SK-N-SH treated with all-trans-retinoic acid at 6 μM for 48 hours (cell line): ENCODE data around the gene ABCA9.

Source experiments
- ATAC-seq: fragments of 200-7000 bp; cut with Tn5 transposase; 3 replicates; pipeline ENCODE4 v1.9.1; 2020; ENCODE audit warnings: mild to moderate bottlenecking, moderate library complexity
- BACH2 ChIP-seq: fragments of 250-450 bp; sonication (Bioruptor Pico); IDR thresholded peaks from 2 replicates; pipeline ENCODE4 v1.9.0; 2021; ENCODE audit warnings: mild to moderate bottlenecking, borderline replicate concordance
- CREB5 ChIP-seq: fragments of 250-450 bp; sonication (Bioruptor Pico); IDR thresholded peaks from 2 replicates; pipeline ENCODE4 v1.5.1; 2020; ENCODE audit warnings: low read depth, mild to moderate bottlenecking, moderate library complexity
- CSDC2 ChIP-seq: fragments of 250-450 bp; sonication (Bioruptor Pico); IDR thresholded peaks from 2 replicates; pipeline ENCODE4 v1.5.0; 2020; ENCODE audit warnings: mild to moderate bottlenecking, moderate library complexity
- CSRNP3 ChIP-seq: fragments of 250-450 bp; sonication (Bioruptor Pico); IDR thresholded peaks from 2 replicates; pipeline ENCODE4 v1.5.1; 2021; ENCODE audit warnings: mild to moderate bottlenecking, moderate library complexity
- GLIS3 ChIP-seq: fragments of 250-450 bp; sonication (Bioruptor Pico); IDR thresholded peaks from 2 replicates; pipeline ENCODE4 v1.5.0; 2020; ENCODE audit warnings: mild to moderate bottlenecking, moderate library complexity
- PATZ1 ChIP-seq: fragments of 250-450 bp; sonication (Bioruptor Pico); IDR thresholded peaks from 2 replicates; pipeline ENCODE4 v1.8.0; 2020; ENCODE audit warnings: mild to moderate bottlenecking, moderate library complexity, borderline replicate concordance
- POU6F1 ChIP-seq: fragments of 250-450 bp; sonication (Bioruptor Pico); IDR thresholded peaks from 2 replicates; pipeline ENCODE4 v1.8.0; 2021; ENCODE audit warnings: low read depth, mild to moderate bottlenecking, moderate library complexity, borderline replicate concordance
- PPARA ChIP-seq: fragments of 250-450 bp; sonication (Bioruptor Pico); IDR thresholded peaks from 2 replicates; pipeline ENCODE4 v1.5.0; 2020; ENCODE audit warnings: mild to moderate bottlenecking, borderline replicate concordance
- SNAI2 ChIP-seq: fragments of 250-450 bp; sonication (Bioruptor Pico); IDR thresholded peaks from 2 replicates; pipeline ENCODE4 v1.5.0; 2020; ENCODE audit warnings: mild to moderate bottlenecking, moderate library complexity
- TOX ChIP-seq: fragments of 250-450 bp; sonication (Bioruptor Pico); IDR thresholded peaks from 2 replicates; pipeline ENCODE4 v1.8.0; 2021; ENCODE audit warnings: mild to moderate bottlenecking, moderate library complexity, borderline replicate concordance
- TSHZ2 ChIP-seq: fragments of 250-450 bp; sonication (Bioruptor Pico); IDR thresholded peaks from 2 replicates; pipeline ENCODE4 v1.5.0; 2020; ENCODE audit warnings: mild to moderate bottlenecking, moderate library complexity
- ZC3H10 ChIP-seq: fragments of 250-450 bp; sonication (Bioruptor Pico); IDR thresholded peaks from 2 replicates; pipeline ENCODE4 v1.5.1; 2021; ENCODE audit warnings: mild to moderate bottlenecking, moderate library complexity
- ZFP30 ChIP-seq: fragments of 450-650 bp; formaldehyde crosslinking; IDR thresholded peaks from 2 replicates; pipeline ENCODE4 v1.5.0; 2022; ENCODE audit warnings: mild to moderate bottlenecking, moderate library complexity
- ZNF565 ChIP-seq: fragments of 450-650 bp; formaldehyde crosslinking; conservative IDR thresholded peaks from 2 replicates; pipeline ENCODE4 v1.5.0; 2020; ENCODE audit warnings: low read depth, mild to moderate bottlenecking, moderate library complexity
- ZNF70 ChIP-seq: fragments of 450-650 bp; formaldehyde crosslinking; IDR thresholded peaks from 2 replicates; pipeline ENCODE4 v1.5.0; 2020; ENCODE audit warnings: mild to moderate bottlenecking, moderate library complexity
- ZNF8 ChIP-seq: fragments of 450-650 bp; formaldehyde crosslinking; IDR thresholded peaks from 2 replicates; pipeline ENCODE4 v1.5.0; 2020; ENCODE audit warnings: mild to moderate bottlenecking, moderate library complexity

The ABCA9 gene

GRCh38 chr17:69060822-69061221 is at the start of gene ABCA9:
ABCA9 (minus strand) TSS chr17:69060927; CDS start chr17:69051126, 9,801 bp downstream.
- TF ChIP-seq BACH2 (CRISPR knock-in tag): no peak
- no peak for TF ChIP-seq TOX (CRISPR knock-in tag)
- TF ChIP-seq PATZ1 (CRISPR knock-in tag): no peak
- no peak for TF ChIP-seq ZC3H10 (CRISPR knock-in tag)
- peak; percentile 31; the same call in 2 of the 3 replicates for ATAC-seq

GRCh38 chr17:69105907-69106730 is 45.4 kb upstream of the ABCA9 start:
- TF ChIP-seq PATZ1 (CRISPR knock-in tag) (no peak), ZFP30 (no peak), TSHZ2 (CRISPR knock-in tag) (no peak), GLIS3 (CRISPR knock-in tag) (no peak), CSRNP3 (CRISPR knock-in tag) (no peak), ZNF565 (CRISPR knock-in tag) (no peak), CSDC2 (CRISPR knock-in tag) (no peak), POU6F1 (CRISPR knock-in tag) (no peak), CREB5 (CRISPR knock-in tag) (no peak), ZNF8 (no peak), ZNF70 (CRISPR knock-in tag) (no peak), PPARA (CRISPR knock-in tag) (no peak), SNAI2 (CRISPR knock-in tag) (no peak)
- no peak for ATAC-seq

- TF ChIP-seq GLIS3 (CRISPR knock-in tag) (no peak), POU6F1 (CRISPR knock-in tag) (no peak), CSDC2 (CRISPR knock-in tag) (no peak), CREB5 (CRISPR knock-in tag) (no peak)
- ATAC-seq: no peak; the same call in 2 of the 3 replicates
Measured at GRCh38 chr17:69103557-69104233, 43.0 kb upstream of the ABCA9 start.
